Trophoblast cell (in vitro differentiated cells and primary cell): ENCODE data around the gene ZPR1.
A peak's percentile ranks its signal among the peaks of the same experiment; 100 is the strongest.

Source experiments
- DNase-seq, 2 donors: peaks; one replicate each; pipeline ENCODE4 v3.0.0-alpha.2; 2016
- H2AFZ ChIP-seq: 2 replicates; pipeline ENCODE4 v1.6.1; 2013; ENCODE audit warnings: low read length, moderate library complexity, mild to moderate bottlenecking; ENCODE audit not compliant: insufficient read depth, poor library complexity
- H2AK5ac ChIP-seq: 2 replicates; pipeline ENCODE4 v1.6.1; 2013; ENCODE audit warnings: mild to moderate bottlenecking, low read length
- H2BK120ac ChIP-seq: 2 replicates; pipeline ENCODE4 v1.6.1; 2013; ENCODE audit warnings: low read length, mild to moderate bottlenecking, moderate library complexity; ENCODE audit not compliant: insufficient read depth, poor library complexity
- H2BK12ac ChIP-seq: 2 replicates; pipeline ENCODE4 v1.6.1; 2013; ENCODE audit warnings: mild to moderate bottlenecking, low read length, moderate library complexity
- H2BK5ac ChIP-seq: 2 replicates; pipeline ENCODE4 v1.6.1; 2013; ENCODE audit warnings: low read length, low read depth, moderate library complexity, mild to moderate bottlenecking; ENCODE audit not compliant: poor library complexity
- H3K14ac ChIP-seq: 2 replicates; pipeline ENCODE4 v1.6.1; 2013; ENCODE audit warnings: mild to moderate bottlenecking, low read length
- H3K18ac ChIP-seq: 2 replicates; pipeline ENCODE4 v1.6.1; 2013; ENCODE audit warnings: mild to moderate bottlenecking, low read length
- H3K23ac ChIP-seq: 2 replicates; pipeline ENCODE4 v1.6.1; 2013; ENCODE audit warnings: low read length
- H3K27ac ChIP-seq: 2 replicates; pipeline ENCODE4 v1.5.1; 2013; ENCODE audit warnings: low read depth, mild to moderate bottlenecking, inconsistent platforms, low read length, moderate library complexity
- H3K27me3 ChIP-seq: 2 replicates; pipeline ENCODE4 v1.6.1; 2013; ENCODE audit warnings: inconsistent platforms, mild to moderate bottlenecking, low read length, moderate library complexity; ENCODE audit not compliant: insufficient read depth
- H3K36me3 ChIP-seq, 2 experiments: 1 replicate in 1 of 2; 2 replicates in 1 of 2; pipeline ENCODE4 v1.6.1; 2013; ENCODE audit warnings: low read length in 2 of 2, mild to moderate bottlenecking in 2 of 2, moderate library complexity in 1 of 2; ENCODE audit not compliant: insufficient read depth in 2 of 2, control insufficient read depth in 1 of 2
- H3K4ac ChIP-seq: 2 replicates; pipeline ENCODE4 v1.6.1; 2013; ENCODE audit warnings: low read depth, mild to moderate bottlenecking, low read length, moderate library complexity
- H3K4me1 ChIP-seq, 2 experiments: 1 replicate in 1 of 2; 2 replicates in 1 of 2; pipeline ENCODE4 v1.6.1; 2013; ENCODE audit warnings: low read length in 2 of 2, mild to moderate bottlenecking in 2 of 2, moderate library complexity in 1 of 2; ENCODE audit not compliant: insufficient read depth in 2 of 2, control insufficient read depth in 1 of 2
- H3K4me2 ChIP-seq: 2 replicates; pipeline ENCODE4 v1.6.1; 2013; ENCODE audit warnings: inconsistent platforms, mild to moderate bottlenecking, low read length, moderate library complexity
- H3K4me3 ChIP-seq: 2 replicates; pipeline ENCODE4 v1.5.1; 2013; ENCODE audit warnings: mild to moderate bottlenecking, low read depth, low read length, inconsistent platforms
- H3K79me1 ChIP-seq: one replicate; pipeline ENCODE4 v1.6.1; 2013; ENCODE audit warnings: low read length
- H3K79me2 ChIP-seq: 2 replicates; pipeline ENCODE4 v1.6.1; 2013; ENCODE audit warnings: low read length, mild to moderate bottlenecking; ENCODE audit not compliant: control insufficient read depth, insufficient read depth, poor library complexity
- H3K9ac ChIP-seq: 2 replicates; pipeline ENCODE4 v1.6.1; 2013; ENCODE audit warnings: mild to moderate bottlenecking, low read length
- H3K9me3 ChIP-seq: 2 replicates; pipeline ENCODE4 v1.6.1; 2013; ENCODE audit warnings: low read depth, mild to moderate bottlenecking, control low read depth, inconsistent platforms, low read length; ENCODE audit not compliant: insufficient read depth
- H4K12ac ChIP-seq: 2 replicates; pipeline ENCODE4 v1.6.1; 2013; ENCODE audit warnings: low read depth, mild to moderate bottlenecking, low read length, moderate library complexity
- H4K8ac ChIP-seq: 2 replicates; pipeline ENCODE4 v1.6.1; 2013; ENCODE audit warnings: low read depth, mild to moderate bottlenecking, low read length, moderate library complexity
- H4K91ac ChIP-seq: one replicate; pipeline ENCODE4 v1.6.1; 2013; ENCODE audit warnings: low read depth, mild to moderate bottlenecking, low read length, moderate library complexity
- WGBS: extraction: QIAGEN DNeasy Blood & Tissue Kit; methylation state at CpG from one replicate; pipeline ENCODE4 v1.1.7; 2013; ENCODE audit warnings: missing lambda C conversion rate; ENCODE audit not compliant: insufficient read length, insufficient coverage; ENCODE audit errors: extremely low coverage; 5-methylcytosine and 5-hydroxymethylcytosine counted together

The ZPR1 gene

DNA sequence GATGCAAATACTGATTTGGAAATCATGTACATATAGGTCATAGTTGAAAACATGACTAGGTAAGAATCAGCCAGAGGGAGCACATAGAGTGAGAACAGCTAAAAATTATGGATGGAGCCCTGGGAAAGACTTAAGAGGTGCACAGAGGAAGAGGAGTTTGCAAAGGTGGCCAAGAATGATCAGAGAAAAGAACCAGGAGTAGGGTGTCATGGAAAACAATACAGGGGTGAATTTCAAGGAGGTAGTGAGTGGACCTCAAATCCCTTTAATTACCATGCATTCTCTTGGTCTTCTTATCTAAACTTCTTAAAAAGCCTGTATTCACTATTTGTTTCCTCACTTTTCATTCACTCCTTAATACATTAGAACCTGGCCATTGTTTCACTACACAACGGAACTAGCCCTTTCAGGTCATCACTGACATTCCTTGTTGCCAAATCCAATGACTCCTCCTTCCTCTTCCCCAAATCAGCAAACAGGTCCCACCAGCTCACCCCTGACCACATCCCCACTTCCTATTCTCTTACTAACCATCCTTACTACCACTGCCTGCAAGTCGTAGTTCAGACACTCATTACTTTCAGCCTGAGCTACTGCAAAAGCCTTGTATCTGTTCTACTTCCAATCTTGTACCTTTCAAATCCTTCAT, 37.6 kb downstream of the ZPR1 start:
- Histone ChIP-seq H3K4me2 (no peak overlapping the region), H3K4me1 (peaks cover 2 to 4% of the 10 kb centered on the region in 2 experiments), H3K27ac (no peak overlapping the region), H3K4me3 (no peak overlapping the region), H3K79me2 (no peaks in the 10 kb centered on the region), H3K27me3 (no peaks in the 10 kb centered on the region), H4K8ac (no peak overlapping the region), H3K23ac (no peak overlapping the region), H2BK5ac (no peak overlapping the region), H3K9ac (no peak overlapping the region), H2BK12ac (no peak overlapping the region), H3K36me3 (peaks cover 13 to 20% of the 10 kb centered on the region in 2 experiments), H3K79me1 (no peaks in the 10 kb centered on the region), H3K4ac (no peak overlapping the region), H2AFZ (no peak overlapping the region), H2AK5ac (no peak overlapping the region), H4K12ac (no peak overlapping the region), H3K9me3 (no peaks in the 10 kb centered on the region), H3K18ac (no peak overlapping the region), H3K14ac (no peak overlapping the region), H2BK120ac (no peak overlapping the region), H4K91ac (no peak overlapping the region)
- no CpG with 5 or more reads among the region's 2 CpGs for WGBS
- DNase-seq = no peak

DNA sequence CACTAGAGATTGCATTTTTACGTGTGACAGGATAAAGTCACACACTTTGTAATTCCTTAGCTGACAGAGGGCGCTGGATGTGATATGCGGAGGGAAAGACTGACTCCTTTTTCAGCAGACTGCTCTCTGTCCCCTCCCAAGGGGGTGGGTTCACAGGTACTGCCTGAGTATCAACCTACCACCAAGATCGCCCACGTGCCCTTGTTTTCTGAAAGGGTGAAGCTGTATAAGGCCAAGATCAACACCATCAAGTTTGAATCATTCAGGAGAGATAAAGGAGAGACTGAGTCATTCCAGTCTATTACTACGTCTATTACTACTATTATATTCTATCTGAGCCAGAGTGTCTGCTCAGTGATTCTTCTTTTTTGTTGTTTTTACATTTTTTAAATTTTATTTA, 45.7 kb downstream of the ZPR1 start:
- Histone ChIP-seq H2BK12ac (no peak overlapping the region), H3K9ac (no peak overlapping the region), H3K18ac (no peak overlapping the region), H3K27me3 (no peaks in the 10 kb centered on the region), H3K9me3 (no peaks in the 10 kb centered on the region), H3K36me3 (peaks cover 4 to 6% of the 10 kb centered on the region in 2 experiments), H3K23ac (no peak overlapping the region), H3K4ac (no peak overlapping the region), H3K79me1 (no peaks in the 10 kb centered on the region), H2AK5ac (no peak overlapping the region), H3K4me1 (peaks cover 3 to 6% of the 10 kb centered on the region in 2 experiments), H3K27ac (no peak overlapping the region), H3K4me3 (no peak overlapping the region), H4K12ac (no peak overlapping the region), H4K8ac (peak overlapping the region; percentile 53), H2AFZ (no peak overlapping the region), H4K91ac (no peak overlapping the region), H2BK120ac (no peak overlapping the region), H2BK5ac (no peak overlapping the region), H3K14ac (no peak overlapping the region), H3K4me2 (no peak overlapping the region), H3K79me2 (no peaks in the 10 kb centered on the region)
- DNase-seq = no peak
- WGBS = no CpG with 5 or more reads among the region's 6 CpGs

DNA sequence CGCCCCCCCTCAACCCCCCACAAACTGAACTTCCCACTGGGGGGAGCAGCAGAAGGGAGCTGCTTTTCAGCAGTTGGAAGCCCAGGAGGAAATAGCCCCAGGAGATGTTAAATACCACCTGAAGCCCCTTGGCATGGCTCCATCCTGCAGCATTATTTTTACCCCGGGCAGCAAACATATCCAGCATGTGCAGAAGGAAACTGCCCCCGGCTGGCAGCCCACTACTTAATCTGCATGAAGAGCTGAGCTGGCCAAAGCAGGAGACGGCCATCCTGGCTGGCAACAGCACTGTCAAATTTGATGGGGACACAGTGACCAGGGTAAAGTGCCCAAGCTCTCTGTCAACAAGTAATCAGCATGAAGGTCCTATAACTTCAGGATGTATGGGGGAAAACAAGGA, 47.1 kb downstream of the ZPR1 start:
- no peak overlapping the region for H3K18ac ChIP-seq
- H4K8ac ChIP-seq = no peak overlapping the region

DNA sequence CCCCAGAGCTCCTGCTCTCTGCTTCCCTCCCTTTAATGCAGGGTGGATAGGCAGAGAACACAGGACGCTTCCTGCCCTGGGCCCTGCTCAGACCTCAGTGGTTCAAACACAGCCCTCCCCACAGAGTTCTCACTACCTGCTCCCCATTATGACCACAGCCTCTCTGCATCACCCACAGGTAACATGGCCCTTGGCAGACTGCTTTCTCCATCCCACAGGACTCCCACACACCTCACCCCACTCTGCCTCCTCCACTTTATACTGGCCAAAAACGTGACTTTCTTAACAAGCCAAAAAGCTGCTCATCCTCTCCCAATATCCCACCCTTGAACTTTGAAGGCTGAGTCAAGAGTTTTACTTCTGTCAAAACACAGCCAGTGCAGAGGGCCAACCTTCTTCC, 48.8 kb downstream of the ZPR1 start:
- Histone ChIP-seq H3K14ac (no peak overlapping the region), H2BK12ac (no peak overlapping the region), H3K9ac (no peak overlapping the region), H3K27me3 (no peaks in the 10 kb centered on the region), H3K36me3 (no peaks in the 10 kb centered on the region), H2AK5ac (no peak overlapping the region), H3K4me3 (no peak overlapping the region), H4K12ac (no peak overlapping the region), H3K9me3 (no peaks in the 10 kb centered on the region), H3K79me1 (no peaks in the 10 kb centered on the region), H3K4me1 (peaks cover 3 to 6% of the 10 kb centered on the region in 2 experiments), H3K27ac (no peak overlapping the region), H4K8ac (no peak overlapping the region), H3K4ac (no peak overlapping the region), H2BK120ac (no peak overlapping the region), H3K23ac (no peak overlapping the region), H2BK5ac (no peak overlapping the region), H3K18ac (no peak overlapping the region), H3K4me2 (no peak overlapping the region), H3K79me2 (no peaks in the 10 kb centered on the region), H4K91ac (no peak overlapping the region), H2AFZ (no peak overlapping the region)
- DNase-seq = no peak
- no CpG with 5 or more reads among the region's 2 CpGs for WGBS

More for the DNA sequence above, 47.1 kb downstream of the ZPR1 start:
- Histone ChIP-seq H3K14ac (no peak overlapping the region), H3K79me2 (no peaks in the 10 kb centered on the region), H3K23ac (no peak overlapping the region), H2AFZ (no peak overlapping the region), H3K9ac (no peak overlapping the region), H4K12ac (no peak overlapping the region), H2BK120ac (no peak overlapping the region), H2AK5ac (no peak overlapping the region), H2BK5ac (no peak overlapping the region), H3K36me3 (no peaks in the 10 kb centered on the region), H3K79me1 (no peaks in the 10 kb centered on the region), H3K4me1 (peaks cover 3 to 6% of the 10 kb centered on the region in 2 experiments), H2BK12ac (no peak overlapping the region), H3K4me3 (no peak overlapping the region), H3K9me3 (no peaks in the 10 kb centered on the region), H3K4ac (no peak overlapping the region), H3K4me2 (no peak overlapping the region), H4K91ac (no peak overlapping the region), H3K27ac (no peak overlapping the region), H3K27me3 (no peaks in the 10 kb centered on the region)
- no peak for DNase-seq
- no CpG with 5 or more reads among the region's 4 CpGs for WGBS
